NCI-H524 (cell line): Measurements from ENCODE around the gene MAML2.

Experiments
- DNase-seq, 2 experiments: peaks; one replicate each; lab custom pipeline; 2025; lab: John Stamatoyannopoulos, UW

The MAML2 gene

DNA sequence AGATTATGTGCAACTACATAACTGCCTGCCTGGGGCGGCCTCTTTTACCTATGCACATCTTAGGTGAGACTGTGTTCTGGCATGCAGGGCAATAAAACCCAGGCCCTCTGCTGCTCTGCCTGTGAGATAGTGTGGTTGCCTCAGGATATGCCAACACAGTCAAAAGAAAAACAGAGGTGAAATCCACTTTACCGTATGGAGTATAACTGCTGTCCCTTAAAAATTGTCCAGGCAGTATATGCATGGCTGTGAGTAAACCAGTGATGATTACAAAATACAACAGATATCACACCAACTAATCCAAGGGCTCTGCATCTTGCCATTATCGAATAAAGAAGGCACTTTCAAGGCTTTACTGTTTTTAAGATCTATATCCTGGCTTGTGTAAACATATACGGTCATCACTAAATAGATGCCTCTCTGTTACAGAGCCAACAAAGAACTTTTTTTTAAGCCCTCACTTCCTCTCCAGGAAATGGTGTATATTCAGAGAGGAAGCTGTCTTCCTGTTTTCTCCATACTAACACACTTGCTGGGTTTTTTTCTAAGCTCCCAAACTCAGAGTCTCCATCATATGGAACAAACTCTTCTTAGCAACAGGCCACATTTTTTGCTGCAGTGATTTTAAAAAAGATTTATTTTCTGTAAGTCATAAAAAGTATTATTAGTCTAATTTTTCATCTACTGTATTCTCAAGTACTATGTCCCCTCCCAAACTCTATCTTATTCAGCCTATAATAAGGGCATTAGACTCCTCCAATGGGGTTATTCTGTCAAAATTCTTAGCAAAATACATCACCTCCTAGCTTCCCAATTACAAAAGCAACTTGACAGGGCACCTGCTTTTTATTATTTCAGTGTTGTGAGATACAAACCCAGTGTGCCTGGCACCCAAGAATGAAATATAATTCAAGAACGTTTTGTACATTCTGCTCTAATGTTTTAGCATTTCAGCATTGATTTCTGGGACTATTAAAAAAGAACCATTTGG lies 135.2 kb downstream of the MAML2 start:
- no peak for DNase-seq

DNA sequence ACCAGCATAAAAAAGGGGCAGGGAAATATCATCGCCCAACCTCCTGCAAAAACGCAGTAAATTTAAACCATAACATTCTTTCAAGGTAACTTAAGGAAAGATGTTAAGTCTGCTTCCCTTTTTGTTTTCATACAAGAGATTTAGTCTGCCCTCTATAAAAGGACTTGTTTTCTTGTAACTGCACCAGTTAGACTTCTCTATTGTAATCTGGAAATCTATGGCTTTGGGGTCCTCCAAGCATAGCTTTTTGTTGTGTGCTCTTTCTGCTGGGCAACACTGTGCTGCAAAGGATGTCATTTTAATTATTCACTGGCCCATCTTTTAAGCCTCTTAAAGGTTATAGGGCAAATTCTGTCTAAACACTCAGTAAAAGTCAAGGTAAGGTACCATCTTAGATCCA lies 136.0 kb downstream of the MAML2 start:
- DNase-seq, result no peak

DNA sequence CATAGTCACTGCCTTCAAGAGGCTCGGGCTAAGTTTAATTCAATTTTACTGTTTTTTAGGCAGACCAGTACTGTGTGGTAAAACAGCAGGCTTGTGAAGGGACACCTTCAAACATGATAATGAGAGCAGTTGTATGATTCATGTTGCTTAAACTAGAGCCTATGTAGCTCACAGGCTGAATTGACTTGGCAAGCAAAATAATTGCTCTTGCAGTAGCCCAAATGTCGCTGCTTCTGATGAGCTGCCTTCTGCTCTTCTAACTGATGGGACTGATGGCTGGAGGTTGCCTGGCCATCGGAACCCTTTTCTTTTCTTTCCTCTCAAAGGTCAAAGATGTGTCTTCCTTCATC lies 137.6 kb downstream of the MAML2 start:
- no peak for DNase-seq

DNA sequence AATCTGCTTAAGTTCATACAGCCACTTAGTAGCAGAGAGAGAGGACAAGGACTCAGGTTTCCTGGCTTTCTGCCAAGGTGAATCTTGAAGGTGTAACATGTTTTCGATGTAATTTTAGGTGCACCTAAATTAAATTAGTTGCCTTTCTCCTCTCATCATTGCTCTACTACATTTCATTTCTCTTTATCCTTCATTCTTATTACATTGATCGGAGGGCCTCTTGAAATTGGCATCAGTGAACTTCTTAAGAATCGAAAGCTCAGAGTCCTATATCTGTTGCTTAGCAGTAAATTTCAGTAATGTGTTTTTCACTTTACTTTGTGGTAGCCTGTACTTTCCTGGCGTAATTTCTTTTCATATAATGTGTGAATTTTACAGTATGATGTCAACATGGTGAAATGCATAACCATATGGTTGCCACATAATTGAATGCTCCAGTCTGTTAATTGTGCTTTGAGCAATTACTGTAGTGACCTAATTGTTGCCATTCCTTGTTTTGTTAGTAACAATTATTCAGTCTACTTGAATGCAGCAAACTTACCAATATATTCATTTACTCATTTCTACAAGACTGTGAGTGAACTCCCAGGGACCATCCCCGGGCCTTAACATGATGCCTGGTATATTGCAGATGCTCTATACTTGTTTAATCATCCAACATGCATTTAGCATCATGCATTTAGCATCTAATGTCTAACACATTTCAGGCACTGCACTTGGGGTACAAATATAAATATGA lies 138.1 kb downstream of the MAML2 start:
- peak in 1 of 2 experiments; percentile 22 for DNase-seq

DNA sequence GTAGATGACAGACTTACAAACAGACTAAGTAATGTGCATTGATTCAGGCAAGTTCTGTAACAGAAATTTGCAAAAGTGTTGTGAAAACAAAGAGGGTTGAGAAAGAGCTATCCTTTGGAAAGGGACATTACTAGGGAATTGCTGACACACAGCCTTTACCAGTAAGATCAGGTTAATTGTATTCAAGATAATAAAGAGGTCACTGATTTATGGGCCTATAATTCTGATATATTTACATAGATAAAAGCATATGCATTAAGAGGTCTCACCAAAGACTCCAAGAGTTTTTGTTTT lies 138.7 kb downstream of the MAML2 start:
- DNase-seq, result no peak

DNA sequence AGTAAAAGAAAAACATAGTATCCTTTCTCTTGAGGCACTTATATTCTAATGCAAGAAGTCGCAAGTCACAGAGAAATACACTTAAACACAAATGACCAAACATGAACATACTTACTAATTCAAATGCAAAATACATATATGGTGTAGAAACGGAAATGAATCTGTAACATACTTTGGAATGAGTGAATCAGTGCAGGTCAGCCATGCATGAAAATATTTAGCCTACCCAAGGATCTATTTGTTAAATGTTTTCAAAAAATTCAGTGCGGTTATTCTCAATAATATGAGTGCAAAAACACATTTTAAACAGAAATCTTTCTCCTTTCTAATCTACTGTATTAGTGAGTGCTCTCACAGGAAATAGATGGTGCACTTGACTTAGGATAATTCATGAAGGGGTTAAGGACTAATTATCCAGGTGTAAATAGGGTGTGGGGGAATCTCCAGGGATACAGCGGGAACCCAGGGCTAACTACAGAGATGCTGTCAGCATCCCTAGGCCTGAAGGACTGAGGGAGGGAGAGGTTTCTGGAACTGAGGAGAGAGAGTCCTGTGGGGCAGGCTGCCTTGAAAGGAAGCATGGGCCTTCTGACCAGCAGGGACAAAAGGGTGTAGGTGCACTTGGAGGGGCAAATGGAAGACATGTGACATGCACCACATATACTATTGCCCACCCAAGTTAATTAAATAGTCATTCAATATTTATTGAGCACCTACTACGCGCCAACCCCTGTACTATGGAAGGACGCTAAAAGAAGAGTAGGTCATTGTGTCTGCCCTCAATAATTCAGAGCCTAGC lies 139.2 kb downstream of the MAML2 start:
- no peak for DNase-seq

DNA sequence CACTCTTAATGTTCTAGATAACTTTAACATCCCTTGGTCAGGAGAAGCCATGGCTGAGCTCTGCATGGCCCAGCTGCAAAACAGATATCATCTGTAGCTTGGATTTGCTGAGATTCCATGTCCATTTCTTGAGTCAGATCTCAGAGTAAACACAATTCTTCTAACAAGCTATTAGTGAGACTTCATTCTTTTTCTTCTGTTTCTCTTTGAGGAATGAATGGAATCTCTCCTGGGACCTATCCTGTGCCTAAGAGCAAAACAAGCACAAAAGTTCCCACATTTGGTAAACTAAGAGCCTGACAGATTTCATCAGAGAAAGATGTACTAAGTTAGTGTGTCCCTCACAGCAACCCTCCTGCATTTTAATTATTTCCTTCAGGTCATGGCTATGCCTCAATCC lies 142.8 kb downstream of the MAML2 start:
- no peak for DNase-seq

DNA sequence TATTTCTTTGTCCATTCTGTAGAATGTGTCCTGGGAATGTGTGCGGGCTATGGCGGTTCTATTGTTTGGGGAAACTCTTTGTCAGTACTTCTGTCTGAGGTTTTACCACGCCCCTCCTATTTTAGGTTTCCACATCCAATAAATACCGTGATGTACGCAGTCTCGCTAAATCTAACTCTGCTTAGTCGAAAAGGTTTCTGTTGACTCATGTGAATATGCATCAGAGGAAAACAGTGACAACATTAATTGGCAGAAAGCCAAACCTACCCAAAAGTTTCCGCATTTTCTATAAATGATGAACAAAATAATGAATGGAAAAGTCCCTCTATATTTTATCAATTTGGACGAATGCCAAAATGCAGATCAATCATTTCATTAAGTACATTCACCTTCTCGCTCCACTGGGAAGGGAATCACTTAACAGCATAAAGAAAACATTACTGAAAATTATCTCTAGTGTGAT lies 143.4 kb downstream of the MAML2 start:
- no peak for DNase-seq

DNA sequence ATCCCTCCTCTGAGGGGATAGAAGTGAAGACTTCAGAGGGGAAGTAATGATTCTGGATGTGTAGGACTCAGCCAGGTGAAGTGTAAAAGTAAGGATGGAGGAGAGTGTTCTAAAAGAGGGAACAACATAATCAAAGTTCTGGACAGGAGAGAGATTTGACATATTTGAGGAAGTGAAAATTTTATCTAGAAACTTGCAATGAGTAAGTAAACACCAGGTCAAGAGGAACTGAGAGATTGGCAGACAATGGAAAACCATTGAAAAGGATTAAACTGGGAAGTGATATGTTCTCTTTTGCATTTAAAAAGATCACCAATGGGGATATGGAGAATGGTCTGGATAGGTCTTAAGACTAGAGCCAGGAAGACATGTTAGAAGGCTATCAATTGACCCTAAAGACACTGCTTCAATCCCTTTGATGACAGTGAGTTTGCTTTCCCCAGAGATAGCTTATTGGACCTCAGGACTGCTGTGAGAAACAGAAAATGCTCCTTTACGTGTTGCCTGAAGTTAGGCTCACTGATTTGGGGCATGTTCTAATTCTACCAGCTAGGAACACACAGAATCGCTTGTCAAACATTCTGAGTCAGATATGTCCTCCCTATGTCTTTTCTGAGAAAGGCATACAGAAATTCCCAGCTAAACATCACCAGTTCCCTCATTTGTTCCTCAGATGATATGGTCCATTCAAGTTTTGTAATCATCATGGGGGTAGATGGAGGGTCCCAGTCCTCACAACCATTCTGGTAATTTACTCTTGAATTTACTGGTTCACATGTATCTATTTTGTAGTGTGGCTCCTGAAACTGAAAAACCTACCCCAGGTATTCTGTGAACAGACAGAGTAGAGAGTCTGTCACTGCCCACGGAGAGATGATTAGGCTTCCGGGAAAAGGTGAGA lies 144.9 kb downstream of the MAML2 start:
- no peak for DNase-seq

DNA sequence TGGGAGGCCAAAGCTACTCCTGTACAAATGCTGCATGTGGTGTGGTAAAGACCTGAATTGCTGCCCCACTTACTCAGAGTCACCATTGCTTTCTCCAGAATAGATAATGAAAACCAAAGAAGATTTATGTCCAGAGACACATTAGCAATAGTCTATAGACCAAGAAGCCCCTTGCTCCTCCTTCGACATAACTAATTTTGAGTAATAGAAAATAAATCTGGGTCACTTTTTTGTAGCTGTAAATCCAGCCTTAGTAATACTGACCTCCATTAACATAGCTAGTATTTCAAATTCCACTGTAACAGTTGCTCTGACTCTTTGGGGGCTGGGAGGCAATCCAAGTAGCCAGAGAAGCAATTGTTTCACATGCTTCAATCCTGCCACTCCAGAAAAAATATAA lies 145.9 kb downstream of the MAML2 start:
- DNase-seq, result no peak

DNA sequence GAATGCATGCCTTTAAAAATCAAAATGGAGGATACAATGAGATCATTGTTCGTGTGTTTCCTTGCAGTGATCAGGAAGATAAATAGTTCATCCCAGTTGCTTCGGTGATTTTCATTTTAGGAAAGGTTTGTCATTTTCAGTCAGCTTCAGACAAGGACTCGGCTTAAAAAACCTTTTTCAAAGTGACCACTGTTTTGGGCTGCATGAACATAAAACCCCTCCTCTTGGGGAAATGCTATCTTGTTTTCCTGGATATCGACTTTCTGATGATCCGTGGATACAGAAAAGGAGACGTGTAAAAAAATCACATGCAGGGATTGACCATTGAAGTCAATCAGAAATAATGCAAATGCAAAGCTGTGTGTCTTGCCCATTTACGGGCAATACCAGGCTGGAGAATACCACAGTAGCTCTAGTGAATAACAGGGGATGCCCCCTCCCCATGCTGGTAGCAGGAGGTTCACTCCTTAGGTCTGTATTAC lies 146.8 kb downstream of the MAML2 start:
- no peak for DNase-seq

DNA sequence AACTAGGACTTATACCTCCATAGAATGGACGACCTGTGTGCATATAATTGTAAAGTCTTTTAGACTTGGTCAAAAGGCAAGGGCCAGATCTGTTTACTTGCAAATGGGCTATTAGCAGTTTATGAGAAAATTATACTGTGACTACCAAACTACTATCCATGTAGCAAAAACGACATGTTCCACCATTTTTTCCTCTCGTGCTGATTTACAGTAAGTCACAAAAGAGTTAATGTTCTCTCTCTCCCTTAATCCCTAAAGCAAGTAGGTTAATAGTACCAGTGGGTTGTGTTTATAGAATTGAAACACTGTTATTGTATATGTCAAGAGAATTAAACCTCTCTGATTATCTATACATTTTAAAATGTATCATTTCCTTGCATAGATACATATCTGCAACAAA lies 147.3 kb downstream of the MAML2 start:
- DNase-seq, result no peak

DNA sequence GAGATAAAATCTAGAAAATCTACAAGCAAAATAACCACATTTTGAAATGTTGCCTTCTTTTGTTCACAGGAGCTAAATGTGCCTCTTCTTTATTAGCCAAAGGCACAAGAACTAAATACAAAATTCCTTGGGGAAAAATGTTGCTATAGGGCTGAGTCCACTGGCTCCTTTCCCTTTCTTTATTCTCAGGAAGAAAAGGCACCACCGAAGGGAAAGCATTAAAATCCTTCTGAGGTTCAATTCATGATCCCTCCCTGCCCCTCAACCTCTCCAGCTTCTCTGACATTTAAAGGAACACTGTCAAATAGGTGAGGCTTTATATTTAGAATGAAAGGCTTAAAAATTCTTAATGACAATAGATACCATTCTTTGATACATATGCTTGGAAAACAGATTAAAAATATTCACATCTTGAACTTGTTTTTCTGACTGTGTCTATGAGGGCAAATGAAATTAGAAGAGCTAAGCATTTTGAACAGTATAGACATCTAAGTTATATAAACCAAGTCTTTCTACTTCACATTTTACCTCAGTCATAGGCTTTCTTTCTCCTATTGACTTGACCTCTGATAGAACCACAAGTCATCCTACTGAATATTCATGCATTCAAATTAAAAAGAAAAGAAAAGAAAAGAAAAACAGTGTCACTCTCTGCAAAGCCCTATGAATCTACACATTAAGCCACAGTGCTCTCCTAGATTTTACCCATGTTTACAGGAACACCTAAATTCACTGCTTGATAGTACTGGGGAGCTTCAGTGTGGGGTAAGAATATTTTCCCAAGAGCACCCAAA lies 148.2 kb downstream of the MAML2 start:
- no peak for DNase-seq

DNA sequence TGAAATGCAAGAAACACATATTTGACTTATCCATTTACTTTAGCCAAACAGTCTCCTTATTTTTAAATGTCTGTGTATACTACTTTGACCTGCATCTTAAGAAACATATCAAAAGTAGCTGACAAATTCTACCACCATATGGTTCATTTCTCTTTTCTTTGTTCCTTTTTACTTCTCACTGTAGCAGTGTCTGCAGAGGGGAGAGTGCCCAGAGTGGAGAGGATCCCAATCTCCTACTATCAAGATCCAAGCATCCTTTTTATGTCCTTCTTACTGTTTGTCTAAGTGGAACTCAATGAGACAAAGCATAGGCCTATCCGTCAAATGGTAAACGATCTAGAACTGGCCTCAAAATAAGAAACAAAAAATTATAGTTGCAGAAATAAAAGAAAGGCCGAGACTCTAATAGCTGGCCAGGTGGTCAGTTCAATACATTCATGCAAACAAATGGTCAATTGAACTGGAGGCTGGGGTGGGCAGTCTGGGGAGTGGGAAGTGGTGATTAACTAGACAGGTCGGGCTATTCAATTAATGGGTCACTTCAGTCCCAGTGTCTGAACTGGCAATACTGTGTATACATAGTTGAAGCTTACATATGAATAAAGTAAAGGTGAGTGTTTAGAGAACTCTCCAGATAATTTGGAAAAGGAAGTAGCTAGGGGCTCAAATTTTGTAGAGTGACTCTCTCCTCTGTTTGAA lies 149.1 kb downstream of the MAML2 start:
- no peak for DNase-seq

DNA sequence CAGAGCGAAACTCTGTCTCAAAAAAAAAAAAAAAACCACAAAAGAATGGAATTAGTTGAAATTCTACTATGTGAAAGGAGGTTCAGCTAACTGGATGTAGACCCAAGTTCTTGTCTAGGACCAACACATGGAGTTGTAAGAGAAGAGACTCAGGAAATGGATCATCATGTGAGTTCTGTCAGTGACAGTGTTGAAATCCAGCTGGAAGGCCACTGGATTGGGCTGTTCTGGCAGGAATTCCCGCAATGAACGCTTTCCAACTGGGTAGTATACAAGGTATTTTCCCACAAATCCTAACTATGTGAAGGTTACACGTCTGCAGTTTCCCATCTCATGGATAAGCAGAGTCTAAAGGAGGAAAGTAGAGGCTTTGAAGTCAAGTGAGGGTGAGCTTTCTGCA lies 151.2 kb downstream of the MAML2 start:
- DNase-seq, result no peak

DNA sequence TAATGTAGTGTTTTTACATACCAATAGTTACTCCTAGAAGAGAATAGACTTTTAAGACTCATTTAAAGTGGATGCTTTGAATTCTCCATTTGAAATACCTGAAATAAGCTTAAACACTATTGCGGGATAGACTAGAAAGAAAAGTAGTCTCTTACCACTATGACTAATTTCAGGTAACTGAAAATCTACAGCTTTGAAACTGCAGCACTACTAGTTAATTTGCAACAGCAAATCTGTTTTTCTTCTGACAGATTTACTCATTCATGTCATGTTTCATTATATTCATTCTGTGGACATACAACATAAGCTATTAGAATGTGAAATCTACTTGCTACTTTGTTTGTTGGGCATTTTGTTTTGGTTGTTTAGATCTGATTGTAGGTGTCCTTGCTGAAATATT lies 153.6 kb downstream of the MAML2 start:
- DNase-seq, result no peak

DNA sequence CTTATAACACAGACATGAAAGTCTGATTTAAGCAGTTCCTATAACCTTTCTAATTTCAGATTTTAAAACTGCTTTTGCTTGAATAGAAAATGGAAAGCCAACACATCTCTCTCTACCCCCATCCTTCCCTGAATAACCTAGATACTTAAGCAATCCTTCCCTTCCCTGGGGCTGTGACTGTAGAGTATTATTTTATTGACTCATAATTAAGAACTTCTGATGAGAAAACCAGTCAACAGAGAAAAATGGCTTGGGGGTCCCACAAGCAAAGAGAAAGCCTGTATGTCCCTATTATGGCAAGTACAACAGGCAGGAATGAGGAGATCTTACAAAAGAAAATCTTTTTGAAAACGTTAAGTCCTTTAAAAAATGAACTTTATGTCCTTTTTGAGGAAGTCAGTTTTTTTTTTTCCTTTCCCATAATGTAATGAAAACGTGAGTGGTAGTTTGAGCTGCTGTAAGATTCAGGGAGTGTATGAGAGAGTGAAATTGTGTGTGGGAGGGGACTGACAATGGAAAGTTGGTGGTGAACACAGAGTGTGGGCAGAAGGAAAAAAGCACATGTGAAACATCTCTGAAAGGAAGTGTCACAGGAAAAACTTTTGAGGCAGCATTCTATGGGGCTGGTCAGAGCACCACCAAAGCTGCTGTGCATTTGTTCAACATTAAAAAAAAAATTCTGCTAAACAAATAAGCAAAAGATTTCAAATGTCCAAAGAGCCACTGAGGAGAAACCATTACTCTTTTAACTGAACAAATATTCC lies 154.6 kb downstream of the MAML2 start:
- no peak for DNase-seq

DNA sequence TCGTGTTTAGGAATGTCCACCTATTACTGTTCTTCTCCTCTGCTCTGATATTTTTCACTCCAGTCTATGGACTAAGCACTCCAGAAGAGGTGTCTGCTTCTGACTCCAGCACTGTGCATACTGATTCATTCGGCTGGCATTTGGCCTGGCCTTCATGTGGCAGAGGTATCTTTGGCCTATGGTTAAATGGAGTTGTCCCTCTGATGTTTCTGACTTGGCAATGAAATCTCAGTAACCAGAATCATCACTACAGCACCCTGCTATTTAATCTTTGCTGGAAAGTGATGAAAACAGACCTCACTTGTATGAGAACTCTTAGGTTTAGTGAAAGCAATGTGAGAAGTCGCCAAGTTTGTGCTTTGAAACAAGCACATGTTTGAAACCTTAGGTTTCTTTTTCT lies 155.2 kb downstream of the MAML2 start:
- DNase-seq, result no peak

DNA sequence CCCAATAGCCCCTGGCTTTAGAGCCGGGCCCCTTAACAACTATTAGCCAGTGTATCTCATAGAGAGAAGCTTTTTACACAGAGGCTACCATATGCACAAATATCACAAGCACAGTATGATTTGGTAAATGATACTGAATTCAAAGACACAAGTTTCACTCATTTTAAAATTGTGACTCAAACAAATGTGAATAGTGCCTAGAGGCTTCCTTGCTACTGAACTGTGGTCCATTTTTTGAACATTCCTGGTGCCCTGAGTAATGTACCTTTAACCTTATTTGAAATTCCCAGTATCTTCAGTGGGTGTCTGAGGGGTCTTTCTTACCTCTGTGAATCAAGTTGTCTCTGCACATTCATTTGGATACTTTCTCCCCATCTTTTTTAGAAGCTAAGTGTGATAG lies 156.2 kb downstream of the MAML2 start:
- DNase-seq, result no peak
